GM12874 (cell line): ENCODE data around the gene PCSK2.

Experiments used
- CTCF ChIP-seq: IDR thresholded peaks from 2 replicates; pipeline ENCODE4 v1.5.1; 2011; ENCODE audit warnings: low read depth, mild to moderate bottlenecking, control low read depth, low read length, moderate library complexity; ENCODE audit not compliant: insufficient read depth

Gene PCSK2

GRCh38 chr20:17507032-17507431, 280.2 kb downstream of the PCSK2 start:
- TF ChIP-seq CTCF: no peak

- TF ChIP-seq CTCF: no peak
These were observed 280.7 kb downstream of the PCSK2 start for GRCh38 chr20:17507531-17507930.

GRCh38 chr20:17508756-17509155, 281.9 kb downstream of the PCSK2 start:
- TF ChIP-seq CTCF: no peak

GRCh38 chr20:17510548-17510947, 283.7 kb downstream of the PCSK2 start:
- TF ChIP-seq CTCF: no peak

- no peak for TF ChIP-seq CTCF
These were observed 284.6 kb downstream of the PCSK2 start for GRCh38 chr20:17511401-17511800.

GRCh38 chr20:17513939-17514338, 287.1 kb downstream of the PCSK2 start:
- TF ChIP-seq CTCF: no peak

GRCh38 chr20:17515053-17515452, 288.2 kb downstream of the PCSK2 start:
- TF ChIP-seq CTCF: no peak

GRCh38 chr20:17518339-17519052, 291.7 kb downstream of the PCSK2 start:
- no peak for TF ChIP-seq CTCF
